SU-DHL-6 (cell line): ENCODE measurements around the gene FOXP4.

ENCODE experiments used
- EZH2phosphoT487 ChIP-seq: fragments of 200-600 bp; sonication (generic), shearing (Covaris generic); conservative IDR thresholded peaks from 2 replicates; pipeline ENCODE4 v1.6.1; 2018; ENCODE audit warnings: mild to moderate bottlenecking, antibody characterized with exemption, low read length, moderate library complexity, mixed read lengths
- TF ChIP-seq, protein P1 (sequence below): fragments of 200-600 bp; sonication (generic); IDR thresholded peaks from one replicate; pipeline ENCODE4 v1.5.1; 2017; ENCODE audit warnings: antibody characterized with exemption, mild to moderate bottlenecking, low read length, moderate library complexity; ENCODE audit not compliant: insufficient read depth, poor library complexity, severe bottlenecking

DNA sequence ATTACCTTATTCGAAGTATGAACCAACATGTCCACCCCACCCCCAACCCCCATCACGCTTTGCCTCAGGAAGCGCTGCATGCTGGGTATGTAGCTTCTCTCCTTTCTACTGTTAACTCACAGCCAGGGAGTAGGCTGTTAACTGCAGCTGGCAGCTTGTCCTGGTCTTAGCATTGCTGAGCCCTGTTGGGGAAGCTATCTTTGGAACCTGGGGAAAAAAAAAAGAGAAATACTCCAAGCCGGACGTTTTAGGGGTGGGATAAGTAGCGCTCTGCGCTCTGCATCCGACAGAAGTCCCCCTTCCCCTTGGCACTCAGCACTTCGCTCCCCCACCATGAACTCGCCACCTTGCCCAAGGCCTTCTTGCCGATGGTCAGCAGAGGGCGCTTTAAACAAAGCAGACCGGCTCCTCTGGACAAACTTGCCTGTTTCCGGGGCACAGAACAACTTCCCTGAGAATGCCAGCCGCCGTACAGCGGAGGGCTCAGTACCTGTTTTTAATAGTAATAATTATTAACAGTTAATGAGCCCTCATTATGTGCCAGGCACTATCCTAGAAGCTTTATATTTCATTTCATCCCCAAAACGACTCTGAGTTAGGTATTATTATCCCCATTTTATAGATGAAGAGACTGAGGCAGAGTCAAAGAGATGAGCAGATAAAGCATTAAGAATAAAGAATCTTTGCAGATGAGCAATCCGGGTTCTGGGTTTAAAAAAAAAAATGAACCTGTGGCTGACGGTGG is 56.9 kb downstream of the FOXP4 start:
- TF ChIP-seq EZH2phosphoT487, result no peak
- TF ChIP-seq, protein P1, sequence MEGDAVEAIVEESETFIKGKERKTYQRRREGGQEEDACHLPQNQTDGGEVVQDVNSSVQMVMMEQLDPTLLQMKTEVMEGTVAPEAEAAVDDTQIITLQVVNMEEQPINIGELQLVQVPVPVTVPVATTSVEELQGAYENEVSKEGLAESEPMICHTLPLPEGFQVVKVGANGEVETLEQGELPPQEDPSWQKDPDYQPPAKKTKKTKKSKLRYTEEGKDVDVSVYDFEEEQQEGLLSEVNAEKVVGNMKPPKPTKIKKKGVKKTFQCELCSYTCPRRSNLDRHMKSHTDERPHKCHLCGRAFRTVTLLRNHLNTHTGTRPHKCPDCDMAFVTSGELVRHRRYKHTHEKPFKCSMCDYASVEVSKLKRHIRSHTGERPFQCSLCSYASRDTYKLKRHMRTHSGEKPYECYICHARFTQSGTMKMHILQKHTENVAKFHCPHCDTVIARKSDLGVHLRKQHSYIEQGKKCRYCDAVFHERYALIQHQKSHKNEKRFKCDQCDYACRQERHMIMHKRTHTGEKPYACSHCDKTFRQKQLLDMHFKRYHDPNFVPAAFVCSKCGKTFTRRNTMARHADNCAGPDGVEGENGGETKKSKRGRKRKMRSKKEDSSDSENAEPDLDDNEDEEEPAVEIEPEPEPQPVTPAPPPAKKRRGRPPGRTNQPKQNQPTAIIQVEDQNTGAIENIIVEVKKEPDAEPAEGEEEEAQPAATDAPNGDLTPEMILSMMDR, result peak; percentile 99
